Spleen (tissue), 11 donors: Measurements from ENCODE around the gene C1QL4. TPM values are rescaled to one million over a fixed set of nuclear protein-coding genes. Genes with fewer than 3 reads are reported as not detected.

Experiments
- DNase-seq: peaks from one replicate; pipeline ENCODE4 v3.0.0-alpha.2; 2020
- H3K27ac ChIP-seq, 8 donors: fragments of 200-600 bp; sonication (generic) in 7 of 8; 1 replicate in 4 of 8; 2 replicates in 4 of 8; pipeline versions ENCODE4 v1.5.0 to v1.8.0; 2016 to 2021; ENCODE audit warnings: inconsistent platforms in 4 of 8, mild to moderate bottlenecking in 4 of 8, moderate library complexity in 1 of 8
- H3K27me3 ChIP-seq, 7 donors: fragments of 200-600 bp; sonication (generic) in 6 of 7; replicated peaks in 1 of 7; 1 replicate in 4 of 7; 2 replicates in 3 of 7; pipeline versions ENCODE4 v1.5.0 to v1.8.0; 2016 to 2021; ENCODE audit warnings: inconsistent platforms in 3 of 7, mild to moderate bottlenecking in 1 of 7
- H3K36me3 ChIP-seq, 6 donors: fragments of 200-600 bp; sonication (generic) in 5 of 6; 1 replicate in 4 of 6; 2 replicates in 2 of 6; pipeline versions ENCODE4 v1.5.0 to v1.8.0; 2016 to 2021; ENCODE audit warnings: inconsistent platforms in 2 of 6
- H3K4me1 ChIP-seq, 6 donors: fragments of 200-600 bp; sonication (generic) in 5 of 6; 1 replicate in 3 of 6; 2 replicates in 3 of 6; pipeline versions ENCODE4 v1.5.0 to v1.8.0; 2016 to 2021; ENCODE audit warnings: inconsistent platforms in 3 of 6
- H3K4me3 ChIP-seq, 8 donors: fragments of 200-600 bp; sonication (generic) in 7 of 8; 1 replicate in 4 of 8; 2 replicates in 4 of 8; pipeline versions ENCODE4 v1.5.0 to v1.8.0; 2016 to 2021; ENCODE audit warnings: inconsistent platforms in 4 of 8, mild to moderate bottlenecking in 4 of 8, moderate library complexity in 2 of 8
- H3K9me3 ChIP-seq, 8 donors: fragments of 200-600 bp; sonication (generic) in 7 of 8; 1 replicate in 4 of 8; 2 replicates in 4 of 8; pipeline versions ENCODE4 v1.5.0 to v1.8.0; 2016 to 2021; ENCODE audit warnings: inconsistent platforms in 4 of 8
- POLR2A ChIP-seq, 3 donors: fragments of 450-650 bp; IDR thresholded peaks; one replicate each; pipeline ENCODE4 v1.5.1; 2017; ENCODE audit warnings: antibody characterized with exemption in 3 of 3, mild to moderate bottlenecking in 1 of 3
- POLR2AphosphoS5 ChIP-seq, 3 donors: sonication (generic); formaldehyde crosslinking; IDR thresholded peaks; one replicate each; pipeline ENCODE4 v1.5.1; 2017; ENCODE audit warnings: antibody characterized with exemption in 3 of 3
- WGBS, 5 donors: extraction: QIAGEN DNeasy Blood & Tissue Kit in 3 of 5; methylation state at CpG; one replicate each; pipeline versions ENCODE4 v1.1.5 to v1.1.7; 2013 to 2018; 5-methylcytosine and 5-hydroxymethylcytosine counted together
- intact Hi-C: fragments of 100-400 bp; cut with DNase I; formaldehyde crosslinking; loops from one replicate; pipeline ENCODE4 v1.15.0; 2023; ENCODE audit warnings: low total_unique reads
- polyA plus RNA-seq, 3 donors: library from polyadenylated mRNA; stranded (reverse); fragments of 200-250 nt; gene quantifications; one replicate each; pipeline ENCODE4 v1.2.1, GENCODE V29; 2013
- total RNA-seq, 7 donors: library from RNA; depleted of rRNA in 3 of 7; stranded (reverse); fragments of >200 nt in 3 of 7; fragmentation: NEBNext Ultra II Directional in 4 of 7; extraction: Animal tissue kit (Norgen Biotek cat#: 25700) in 4 of 7; gene quantifications; one replicate each; pipeline versions ENCODE4 v1.1.0 to v1.2.1, GENCODE V29; 2016 to 2021
- TF ChIP-seq, protein P1 (sequence below), 11 experiments: fragments of 200-600 bp in 7 of 11; fragments of 450-650 bp in 4 of 11; sonication (generic) in 4 of 11; IDR thresholded peaks in 8 of 11; conservative IDR thresholded peaks in 3 of 11; 1 replicate in 7 of 11; 2 replicates in 4 of 11; pipeline versions ENCODE4 v1.4.0 to v1.8.0; 2016 to 2021; ENCODE audit warnings: antibody characterized with exemption in 11 of 11, inconsistent platforms in 4 of 11, mild to moderate bottlenecking in 1 of 11
- donor health status: healthy with polysubstance abuse.
- donor health status: DM: no; HTN: no; CAD: no; lungs with moderate emphysema.
- donor health status: DM: no; HTN: no; CAD: no.
- donor health status: Bipolar disorder and iron deficiency.
- donor health status: healthy.
- donor health status: DM: no; HTN: no; CAD: no.
- donor health status: DM: yes; HTN: yes; CAD: no.

C1QL4 gene
- total and polyA plus RNA-seq, 10 donors: not detected

DNA sequence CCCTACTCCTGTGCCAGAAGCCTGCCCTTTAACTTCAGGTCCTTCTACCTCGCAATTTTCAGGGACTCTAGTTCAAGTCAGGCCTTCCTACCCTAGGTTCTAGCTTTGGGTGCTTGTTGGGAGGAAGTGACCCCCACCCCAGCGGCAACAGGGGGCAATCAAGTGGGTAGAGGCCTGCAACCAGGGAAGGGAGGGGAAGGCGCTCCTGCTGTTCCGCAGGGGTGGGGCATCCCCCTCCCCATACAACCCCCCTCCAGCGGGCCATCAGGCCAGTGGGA is 42.2 kb downstream of the C1QL4 start:
- Histone ChIP-seq H3K4me1 (peaks cover 10 to 50% (median 34%) of the 10 kb centered on the region in 6 donors), H3K4me3 (no peak overlapping the region), H3K27ac (no peak overlapping the region), H3K36me3 (no peaks in the 10 kb centered on the region), H3K9me3 (no peaks in the 10 kb centered on the region), H3K27me3 (peaks cover 17 to 84% (median 50%) of the 10 kb centered on the region in 7 donors)
- TF ChIP-seq, protein P1, sequence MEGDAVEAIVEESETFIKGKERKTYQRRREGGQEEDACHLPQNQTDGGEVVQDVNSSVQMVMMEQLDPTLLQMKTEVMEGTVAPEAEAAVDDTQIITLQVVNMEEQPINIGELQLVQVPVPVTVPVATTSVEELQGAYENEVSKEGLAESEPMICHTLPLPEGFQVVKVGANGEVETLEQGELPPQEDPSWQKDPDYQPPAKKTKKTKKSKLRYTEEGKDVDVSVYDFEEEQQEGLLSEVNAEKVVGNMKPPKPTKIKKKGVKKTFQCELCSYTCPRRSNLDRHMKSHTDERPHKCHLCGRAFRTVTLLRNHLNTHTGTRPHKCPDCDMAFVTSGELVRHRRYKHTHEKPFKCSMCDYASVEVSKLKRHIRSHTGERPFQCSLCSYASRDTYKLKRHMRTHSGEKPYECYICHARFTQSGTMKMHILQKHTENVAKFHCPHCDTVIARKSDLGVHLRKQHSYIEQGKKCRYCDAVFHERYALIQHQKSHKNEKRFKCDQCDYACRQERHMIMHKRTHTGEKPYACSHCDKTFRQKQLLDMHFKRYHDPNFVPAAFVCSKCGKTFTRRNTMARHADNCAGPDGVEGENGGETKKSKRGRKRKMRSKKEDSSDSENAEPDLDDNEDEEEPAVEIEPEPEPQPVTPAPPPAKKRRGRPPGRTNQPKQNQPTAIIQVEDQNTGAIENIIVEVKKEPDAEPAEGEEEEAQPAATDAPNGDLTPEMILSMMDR (IDR thresholded peaks at IDR 0.05 in 8 of 11, conservative IDR thresholded peaks at IDR 0.05 in 3 of 11): no peak
- TF ChIP-seq POLR2A (IDR thresholded peaks at IDR 0.05) (no peak), POLR2AphosphoS5 (IDR thresholded peaks at IDR 0.05) (no peak)
- intact Hi-C loops: no loop called here
- 38 to 57% (median 54%) methylated on average over 1 to 5 of the region's 5 CpGs for WGBS, 5 donors
- no peak for DNase-seq

DNA sequence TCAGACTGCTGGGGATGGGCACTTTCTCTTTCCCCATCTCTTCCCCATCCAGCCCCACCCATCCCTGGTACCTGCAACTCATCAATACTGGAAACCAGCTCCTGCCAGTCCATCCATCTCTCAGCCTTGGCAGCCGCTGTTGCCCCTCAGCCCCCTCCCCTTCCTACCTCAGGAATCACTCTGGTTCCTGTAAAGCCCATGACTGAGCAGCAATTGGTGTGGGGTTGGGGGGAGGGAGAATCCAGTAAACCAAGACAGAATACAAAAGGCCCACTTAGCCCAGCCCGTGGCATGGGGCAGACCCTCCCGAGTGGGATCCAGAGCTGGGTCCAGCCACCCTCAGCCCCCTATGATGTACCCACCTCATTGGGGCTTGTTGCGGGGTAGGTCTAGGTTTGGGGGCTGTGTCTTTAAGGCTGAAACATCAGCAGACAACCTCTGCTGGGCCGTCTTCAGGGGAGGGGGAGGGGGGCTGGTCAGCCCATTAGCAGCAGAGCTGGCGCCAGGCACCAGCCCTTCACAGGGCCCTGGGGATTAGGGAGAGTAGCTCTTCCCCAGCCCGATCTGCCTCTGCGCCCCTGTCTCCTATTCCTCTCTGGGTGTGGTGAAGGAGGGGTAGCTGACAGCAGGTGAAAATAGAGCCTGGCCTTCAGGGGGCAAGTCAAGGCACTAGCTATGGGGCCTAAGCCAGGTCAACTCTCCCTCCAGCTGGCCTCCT is 42.7 kb downstream of the C1QL4 start:
- Histone ChIP-seq H3K27ac (no peak overlapping the region), H3K27me3 (peaks cover 17 to 84% (median 49%) of the 10 kb centered on the region in 7 donors)

DNA sequence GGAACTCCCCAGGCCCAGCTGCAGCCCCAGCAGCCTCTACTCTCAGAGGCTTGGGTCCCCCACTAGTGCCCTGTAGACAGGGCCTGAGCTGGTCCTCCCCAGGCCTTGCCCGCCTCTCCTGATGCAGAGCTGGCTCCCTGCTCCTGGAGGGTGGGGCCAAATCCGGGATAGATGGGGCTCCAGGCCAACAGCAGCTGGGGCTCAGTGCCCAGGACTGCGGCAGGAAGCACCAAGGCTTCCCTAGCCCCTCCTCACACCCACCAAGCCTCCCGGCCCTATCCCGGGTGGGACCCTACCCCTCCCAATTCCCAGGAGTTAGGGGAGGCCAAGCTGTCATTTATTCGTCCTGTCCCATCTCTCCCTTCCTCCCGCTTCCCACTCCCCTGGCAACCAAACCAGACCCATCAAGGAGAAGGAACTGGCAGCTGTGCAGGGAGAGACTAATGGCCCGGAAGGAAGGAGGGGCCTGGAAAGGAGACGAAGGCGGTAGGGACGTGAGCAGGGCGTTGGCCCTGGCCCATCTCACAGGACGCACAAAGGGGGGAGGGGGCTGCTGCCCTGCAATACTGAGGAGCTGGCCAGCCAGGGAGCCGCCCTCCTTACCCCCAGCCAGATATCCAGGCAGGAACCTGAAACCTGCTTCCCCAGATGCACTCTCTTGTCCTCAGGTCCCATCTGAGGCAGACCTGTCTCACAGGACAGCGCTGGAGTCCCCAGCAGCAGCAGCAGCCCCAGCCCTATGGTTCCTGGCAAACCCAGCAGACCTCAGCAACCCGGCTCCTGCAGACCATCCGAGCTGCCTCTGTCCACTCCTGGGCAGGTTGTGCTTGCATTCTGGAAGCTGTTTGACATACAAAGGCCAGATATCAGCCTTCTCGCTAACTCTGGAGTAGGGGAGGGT is 43.7 kb downstream of the C1QL4 start:
- intact Hi-C loops: no loop called here
- DNase-seq: peak; percentile 73
- Histone ChIP-seq H3K9me3 (no peaks in the 10 kb centered on the region), H3K4me3 (peak overlapping the region in 1 of 8 donors; percentile 16), H3K27ac (peak overlapping the region in 5 of 8 donors; percentile 30 to 40 (median 33)), H3K4me1 (peaks cover 10 to 54% (median 34%) of the 10 kb centered on the region in 6 donors), H3K27me3 (peaks cover 17 to 84% (median 40%) of the 10 kb centered on the region in 7 donors), H3K36me3 (no peaks in the 10 kb centered on the region)
- TF ChIP-seq, protein P1 (IDR thresholded peaks at IDR 0.05 in 8 of 11, conservative IDR thresholded peaks at IDR 0.05 in 3 of 11): no peak
- TF ChIP-seq POLR2AphosphoS5 (IDR thresholded peaks at IDR 0.05) (peak in 2 of 3 donors; percentile 25 to 42), POLR2A (IDR thresholded peaks at IDR 0.05) (no peak)
- WGBS, 5 donors: 33 to 53% (median 45%) methylated on average over 17 to 18 of the region's 18 CpGs

More for the DNA sequence above, 42.7 kb downstream of the C1QL4 start:
- DNase-seq: peak; percentile 36
- TF ChIP-seq POLR2A (IDR thresholded peaks at IDR 0.05) (no peak), POLR2AphosphoS5 (IDR thresholded peaks at IDR 0.05) (no peak)
- H3K9me3 ChIP-seq: no peaks in the 10 kb centered on the region
- no peak overlapping the region for H3K4me3 ChIP-seq
- intact Hi-C loops: no loop called here
- H3K4me1 ChIP-seq: peaks cover 10 to 50% (median 34%) of the 10 kb centered on the region in 6 donors
- 54 to 77% (median 74%) methylated on average over 5 to 8 of the region's 8 CpGs for WGBS, 5 donors
- no peaks in the 10 kb centered on the region for H3K36me3 ChIP-seq

DNA sequence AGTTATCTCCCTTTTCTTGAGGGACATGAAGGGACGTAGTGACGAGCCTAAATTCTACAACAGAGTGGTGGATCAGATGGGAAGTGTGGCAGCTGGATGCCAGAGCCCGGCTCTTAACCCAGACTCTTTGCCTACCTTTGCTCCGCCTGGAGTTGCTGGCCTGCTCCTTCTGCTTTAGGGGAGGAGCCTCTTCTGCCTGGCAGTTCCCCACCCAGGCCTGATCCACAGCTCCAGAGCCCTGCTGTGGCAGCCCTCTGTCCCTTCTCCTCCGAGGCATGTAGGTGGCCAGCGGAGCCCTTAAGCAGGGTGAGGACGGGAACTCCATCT is 44.3 kb downstream of the C1QL4 start:
- TF ChIP-seq POLR2AphosphoS5 (IDR thresholded peaks at IDR 0.05): no peak
- TF ChIP-seq, protein P1 (IDR thresholded peaks at IDR 0.05 in 8 of 11, conservative IDR thresholded peaks at IDR 0.05 in 3 of 11): no peak
- no peak for TF ChIP-seq POLR2A (IDR thresholded peaks at IDR 0.05)
- Histone ChIP-seq H3K9me3 (no peaks in the 10 kb centered on the region), H3K4me3 (no peak overlapping the region), H3K27ac (peak overlapping the region in 5 of 8 donors; percentile 30 to 40 (median 33)), H3K36me3 (no peaks in the 10 kb centered on the region), H3K27me3 (peaks cover 17 to 84% (median 38%) of the 10 kb centered on the region in 7 donors), H3K4me1 (peaks cover 10 to 51% (median 31%) of the 10 kb centered on the region in 6 donors)
- no peak for DNase-seq
- 62 to 79% (median 70%) methylated on average over 7 of the region's 7 CpGs for WGBS, 5 donors
- intact Hi-C loops: no loop called here
